Thyroid gland (tissue), 4 donors: ENCODE measurements around the gene PCSK7.

ENCODE experiments used
- CTCF ChIP-seq, 6 experiments: fragments of 200-600 bp in 3 of 6; fragments of 450-650 bp in 3 of 6; sonication (generic) in 3 of 6; IDR thresholded peaks; one replicate each; pipeline ENCODE4 v1.5.1; 2016 to 2019; ENCODE audit warnings: antibody characterized with exemption in 6 of 6, mild to moderate bottlenecking in 2 of 6, inconsistent platforms in 1 of 6, moderate library complexity in 1 of 6
- POLR2A ChIP-seq, 2 donors: fragments of 450-650 bp; IDR thresholded peaks; one replicate each; pipeline ENCODE4 v1.6.1; 2017; ENCODE audit warnings: antibody characterized with exemption in 2 of 2, mild to moderate bottlenecking in 2 of 2, moderate library complexity in 1 of 2

GRCh38 chr11:117249571-117249970, 17.7 kb upstream of the PCSK7 start:
- TF ChIP-seq CTCF (IDR thresholded peaks at IDR 0.05) (no peak), POLR2A (IDR thresholded peaks at IDR 0.05) (no peak)
